ENCODE results near the gene UMODL1.

UMODL1 gene

GRCh38 chr21:42041711-42042110 lies 29.4 kb upstream of the UMODL1 start:
- H3K27me3 ChIP-seq (ENCODE audit: control insufficient read depth, insufficient read depth, low read length), result no peaks in the 10 kb centered on the region
- H3K4me1 ChIP-seq (ENCODE audit: control insufficient read depth, insufficient read depth, low read length), result peaks cover 36% of the 10 kb centered on the region
- no peak overlapping the region for H3K4me3 ChIP-seq (ENCODE audit: low read length)
- H3K36me3 ChIP-seq (ENCODE audit: control insufficient read depth, insufficient read depth, low read length), result no peaks in the 10 kb centered on the region
- no peak overlapping the region for H3K9ac ChIP-seq (ENCODE audit: low read length)
- H3K9me3 ChIP-seq (ENCODE audit: control insufficient read depth, low read length), result no peaks in the 10 kb centered on the region

DNA sequence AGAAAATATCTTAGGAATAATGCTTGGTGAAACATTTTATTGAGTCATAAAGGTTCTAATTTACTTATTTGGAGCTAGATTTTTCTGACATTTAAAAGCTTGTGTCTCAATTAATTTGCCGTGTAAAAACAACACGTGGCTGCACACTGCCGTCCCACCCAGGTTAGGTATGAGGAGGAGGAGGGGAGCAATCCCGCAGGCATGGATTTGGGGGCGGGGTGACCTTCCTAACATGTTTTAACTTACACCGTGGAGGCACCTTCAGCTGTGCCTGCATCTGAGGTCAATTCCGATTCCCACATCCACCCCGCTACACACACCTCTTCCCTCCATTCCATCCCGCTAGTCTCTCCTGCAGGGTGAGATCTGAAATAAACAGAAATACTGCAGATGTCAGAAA lies 28.5 kb upstream of the UMODL1 start:
- Histone ChIP-seq H3K4me1 (ENCODE audit: control insufficient read depth, insufficient read depth, low read length) (peaks cover 35% of the 10 kb centered on the region), H3K4me3 (ENCODE audit: low read length) (no peak overlapping the region), H3K27me3 (ENCODE audit: control insufficient read depth, insufficient read depth, low read length) (no peaks in the 10 kb centered on the region), H3K9me3 (ENCODE audit: control insufficient read depth, low read length) (no peaks in the 10 kb centered on the region), H3K9ac (ENCODE audit: low read length) (no peak overlapping the region), H3K36me3 (ENCODE audit: control insufficient read depth, insufficient read depth, low read length) (no peaks in the 10 kb centered on the region)

GRCh38 chr21:42043201-42043895 lies 27.8 kb upstream of the UMODL1 start:
- no peak overlapping the region for H3K9ac ChIP-seq (ENCODE audit: low read length)
- no peaks in the 10 kb centered on the region for H3K9me3 ChIP-seq (ENCODE audit: control insufficient read depth, low read length)
- peaks cover 33% of the 10 kb centered on the region for H3K4me1 ChIP-seq (ENCODE audit: control insufficient read depth, insufficient read depth, low read length)
- no peaks in the 10 kb centered on the region for H3K36me3 ChIP-seq (ENCODE audit: control insufficient read depth, insufficient read depth, low read length)
- H3K27me3 ChIP-seq (ENCODE audit: control insufficient read depth, insufficient read depth, low read length), result no peaks in the 10 kb centered on the region
- H3K4me3 ChIP-seq (ENCODE audit: low read length), result no peak overlapping the region

DNA sequence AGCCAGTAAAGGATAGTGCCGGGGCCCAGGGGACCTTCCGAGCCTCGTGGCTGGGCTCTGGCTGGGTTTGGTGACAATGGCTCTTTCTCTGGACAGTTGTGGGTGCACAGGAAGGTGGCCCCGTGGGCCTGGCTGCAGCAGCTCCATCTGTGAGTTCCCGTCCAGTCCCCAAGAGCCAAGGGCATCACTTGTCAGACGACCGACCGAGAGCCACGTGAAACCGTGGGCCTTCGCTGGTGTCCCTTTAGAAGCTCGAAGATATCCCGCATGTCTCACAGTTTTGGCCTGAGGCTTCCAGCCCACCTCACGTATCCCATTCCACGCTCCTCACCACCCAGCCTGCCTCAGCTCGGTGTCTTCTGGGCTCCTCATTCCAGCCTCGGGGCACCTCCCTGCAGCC lies 27.2 kb upstream of the UMODL1 start:
- Histone ChIP-seq H3K36me3 (ENCODE audit: control insufficient read depth, insufficient read depth, low read length) (no peaks in the 10 kb centered on the region), H3K27me3 (ENCODE audit: control insufficient read depth, insufficient read depth, low read length) (no peaks in the 10 kb centered on the region), H3K4me1 (ENCODE audit: control insufficient read depth, insufficient read depth, low read length) (peaks cover 28% of the 10 kb centered on the region), H3K4me3 (ENCODE audit: low read length) (no peak overlapping the region), H3K9ac (ENCODE audit: low read length) (no peak overlapping the region), H3K9me3 (ENCODE audit: control insufficient read depth, low read length) (no peaks in the 10 kb centered on the region)

GRCh38 chr21:42044871-42045495 lies 26.1 kb upstream of the UMODL1 start:
- no peaks in the 10 kb centered on the region for H3K36me3 ChIP-seq (ENCODE audit: control insufficient read depth, insufficient read depth, low read length)
- no peak overlapping the region for H3K9ac ChIP-seq (ENCODE audit: low read length)
- H3K4me1 ChIP-seq (ENCODE audit: control insufficient read depth, insufficient read depth, low read length), result peaks cover 18% of the 10 kb centered on the region
- no peaks in the 10 kb centered on the region for H3K27me3 ChIP-seq (ENCODE audit: control insufficient read depth, insufficient read depth, low read length)
- H3K9me3 ChIP-seq (ENCODE audit: control insufficient read depth, low read length), result no peaks in the 10 kb centered on the region
- H3K4me3 ChIP-seq (ENCODE audit: low read length), result no peak overlapping the region

GRCh38 chr21:42047821-42048613 lies 23.1 kb upstream of the UMODL1 start:
- peaks cover 6% of the 10 kb centered on the region for H3K4me1 ChIP-seq (ENCODE audit: control insufficient read depth, insufficient read depth, low read length)
- H3K27me3 ChIP-seq (ENCODE audit: control insufficient read depth, insufficient read depth, low read length), result no peaks in the 10 kb centered on the region
- H3K9ac ChIP-seq (ENCODE audit: low read length), result no peak overlapping the region
- no peaks in the 10 kb centered on the region for H3K36me3 ChIP-seq (ENCODE audit: control insufficient read depth, insufficient read depth, low read length)
- no peaks in the 10 kb centered on the region for H3K9me3 ChIP-seq (ENCODE audit: control insufficient read depth, low read length)
- H3K4me3 ChIP-seq (ENCODE audit: low read length), result no peak overlapping the region

DNA sequence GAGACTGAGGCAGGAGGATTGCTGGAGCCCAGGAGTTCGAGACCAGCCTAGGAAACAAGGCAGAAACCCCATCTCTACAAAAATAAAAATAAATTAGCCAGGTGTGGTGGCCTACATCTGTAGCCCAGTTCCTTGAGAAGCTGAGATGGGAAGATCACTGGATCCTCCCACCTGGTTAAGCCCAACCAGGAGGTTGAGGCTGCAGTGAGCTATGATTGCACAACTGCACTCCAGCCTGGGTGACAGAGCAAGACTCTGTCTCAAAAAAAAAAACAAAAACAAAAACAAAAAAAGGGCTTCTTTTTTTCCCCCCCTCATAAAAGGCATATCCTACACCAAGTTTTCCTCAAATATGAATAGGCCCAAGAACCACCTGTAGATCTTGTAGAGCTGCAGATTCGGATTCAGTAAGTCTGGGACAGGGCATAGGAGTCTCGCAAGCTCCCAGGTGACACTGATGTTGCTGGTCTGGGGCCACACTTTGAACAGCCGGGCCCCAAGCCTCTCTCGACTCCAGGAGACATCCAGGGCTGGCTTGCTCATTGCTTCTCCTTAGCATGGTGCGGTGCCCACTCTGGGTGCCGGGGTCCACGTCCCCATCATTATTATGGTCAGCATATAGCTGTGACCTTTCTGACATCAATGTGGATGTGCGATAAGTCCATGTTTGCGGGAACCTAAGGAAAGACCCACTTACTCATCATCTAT lies 22.1 kb upstream of the UMODL1 start:
- H3K9ac ChIP-seq (ENCODE audit: low read length), result no peak overlapping the region
- no peak overlapping the region for H3K4me3 ChIP-seq (ENCODE audit: low read length)
- H3K36me3 ChIP-seq (ENCODE audit: control insufficient read depth, insufficient read depth, low read length), result no peaks in the 10 kb centered on the region
- no peaks in the 10 kb centered on the region for H3K9me3 ChIP-seq (ENCODE audit: control insufficient read depth, low read length)
- peaks cover 6% of the 10 kb centered on the region for H3K4me1 ChIP-seq (ENCODE audit: control insufficient read depth, insufficient read depth, low read length)
- H3K27me3 ChIP-seq (ENCODE audit: control insufficient read depth, insufficient read depth, low read length), result no peaks in the 10 kb centered on the region

- no peaks in the 10 kb centered on the region for H3K9me3 ChIP-seq (ENCODE audit: control insufficient read depth, low read length)
- H3K4me1 ChIP-seq (ENCODE audit: control insufficient read depth, insufficient read depth, low read length), result peaks cover 6% of the 10 kb centered on the region
- H3K9ac ChIP-seq (ENCODE audit: low read length), result no peak overlapping the region
- no peak overlapping the region for H3K4me3 ChIP-seq (ENCODE audit: low read length)
- no peaks in the 10 kb centered on the region for H3K27me3 ChIP-seq (ENCODE audit: control insufficient read depth, insufficient read depth, low read length)
- H3K36me3 ChIP-seq (ENCODE audit: control insufficient read depth, insufficient read depth, low read length), result no peaks in the 10 kb centered on the region
Measured at GRCh38 chr21:42049578-42050430, 21.3 kb upstream of the UMODL1 start.

DNA sequence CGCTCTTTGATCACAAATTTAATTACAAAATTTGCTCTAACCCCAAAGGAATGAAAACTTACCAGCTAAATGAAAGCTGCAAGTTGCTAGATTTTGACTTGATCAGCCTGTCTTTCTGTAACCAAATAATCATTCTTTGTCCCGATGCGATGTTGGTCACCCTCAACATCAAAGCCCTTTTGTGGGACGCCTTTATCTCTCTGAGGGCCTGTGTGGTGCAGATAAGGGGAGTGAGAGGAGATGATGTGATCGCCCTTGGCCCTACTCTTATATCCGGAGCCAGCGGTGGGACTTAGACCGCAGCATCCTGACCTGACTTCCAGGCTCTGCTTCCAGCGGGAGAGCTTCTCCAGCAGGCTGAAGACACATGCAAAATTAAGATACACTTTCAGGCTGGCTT lies 19.3 kb upstream of the UMODL1 start:
- no peaks in the 10 kb centered on the region for H3K9me3 ChIP-seq (ENCODE audit: control insufficient read depth, low read length)
- H3K36me3 ChIP-seq (ENCODE audit: control insufficient read depth, insufficient read depth, low read length), result no peaks in the 10 kb centered on the region
- no peaks in the 10 kb centered on the region for H3K27me3 ChIP-seq (ENCODE audit: control insufficient read depth, insufficient read depth, low read length)
- H3K9ac ChIP-seq (ENCODE audit: low read length), result no peak overlapping the region
- H3K4me3 ChIP-seq (ENCODE audit: low read length), result no peak overlapping the region
- H3K4me1 ChIP-seq (ENCODE audit: control insufficient read depth, insufficient read depth, low read length), result peaks cover 21% of the 10 kb centered on the region

- peaks cover 45% of the 10 kb centered on the region for H3K4me1 ChIP-seq (ENCODE audit: control insufficient read depth, insufficient read depth, low read length)
- H3K4me3 ChIP-seq (ENCODE audit: low read length), result no peak overlapping the region
- H3K9me3 ChIP-seq (ENCODE audit: control insufficient read depth, low read length), result no peaks in the 10 kb centered on the region
- H3K27me3 ChIP-seq (ENCODE audit: control insufficient read depth, insufficient read depth, low read length), result no peaks in the 10 kb centered on the region
- no peak overlapping the region for H3K9ac ChIP-seq (ENCODE audit: low read length)
- no peaks in the 10 kb centered on the region for H3K36me3 ChIP-seq (ENCODE audit: control insufficient read depth, insufficient read depth, low read length)
Measured at GRCh38 chr21:42055425-42055824, 15.7 kb upstream of the UMODL1 start.

DNA sequence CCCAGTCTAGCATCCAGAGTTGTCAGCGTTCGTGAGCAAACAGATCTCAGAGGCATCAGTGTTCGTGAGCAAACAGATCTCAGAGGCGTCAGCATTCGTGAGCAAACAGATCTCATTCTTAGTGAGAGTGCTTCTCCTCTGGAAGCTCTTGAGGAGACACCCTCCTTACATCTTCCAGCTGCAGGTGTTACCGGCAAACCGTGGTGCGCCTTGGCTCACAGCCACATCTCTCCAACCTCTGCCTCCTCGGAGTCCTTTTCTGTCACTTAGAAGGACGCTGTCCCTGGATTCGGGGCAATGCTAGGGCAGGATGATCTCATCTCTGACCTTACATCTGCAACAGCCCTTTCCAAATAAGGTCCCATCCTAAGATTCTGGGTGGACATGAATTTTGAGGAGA lies 14.6 kb upstream of the UMODL1 start:
- Histone ChIP-seq H3K27me3 (ENCODE audit: control insufficient read depth, insufficient read depth, low read length) (no peaks in the 10 kb centered on the region), H3K4me1 (ENCODE audit: control insufficient read depth, insufficient read depth, low read length) (peaks cover 51% of the 10 kb centered on the region), H3K9ac (ENCODE audit: low read length) (peak overlapping the region; percentile 32), H3K4me3 (ENCODE audit: low read length) (no peak overlapping the region), H3K36me3 (ENCODE audit: control insufficient read depth, insufficient read depth, low read length) (no peaks in the 10 kb centered on the region), H3K9me3 (ENCODE audit: control insufficient read depth, low read length) (no peaks in the 10 kb centered on the region)
